Stimulated activated naive CD8-positive, alpha-beta T cell treated with anti-CD3 and anti-CD28 coated beads, Interleukin-15, Interleukin-2, amounts not matched to agents 100 ng/mL and 50 ng/mL, for 24 hours (primary cell): ENCODE results near the gene ZBTB38.

Source experiments
- H3K27ac Mint-ChIP-seq: one replicate; pipeline ENCODE4 v1.8.0; 2021; ENCODE audit warnings: mild to moderate bottlenecking, mixed read lengths
- H3K27me3 Mint-ChIP-seq: one replicate; pipeline ENCODE4 v1.8.0; 2021; ENCODE audit warnings: mixed read lengths
- H3K36me3 Mint-ChIP-seq: one replicate; pipeline ENCODE4 v1.8.0; 2021; ENCODE audit warnings: low read depth, mixed read lengths
- H3K4me1 Mint-ChIP-seq: one replicate; pipeline ENCODE4 v1.8.0; 2021; ENCODE audit warnings: low read depth, mixed read lengths
- H3K4me3 Mint-ChIP-seq: one replicate; pipeline ENCODE4 v1.8.0; 2021; ENCODE audit warnings: mild to moderate bottlenecking, mixed read lengths
- H3K9me3 Mint-ChIP-seq: one replicate; pipeline ENCODE4 v1.8.0; 2021; ENCODE audit warnings: mixed read lengths

The ZBTB38 gene

GRCh38 chr3:141368062-141368924 lies at the start of gene ZBTB38:
TSS of gene ZBTB38 (plus strand) at chr3:141368504. CDS start at chr3:141442389, 73,885 bp downstream.
- H3K9me3 Mint-ChIP-seq: no peaks in the 10 kb centered on the region
- H3K4me1 Mint-ChIP-seq: peaks cover 40% of the 10 kb centered on the region
- peak within 1 kb of the TSS; percentile 26 for H3K27ac Mint-ChIP-seq
- no peaks in the 10 kb centered on the region for H3K36me3 Mint-ChIP-seq
- peak within 1 kb of the TSS; percentile 21 for H3K4me3 Mint-ChIP-seq
- H3K27me3 Mint-ChIP-seq: no peaks in the 10 kb centered on the region

- no peak overlapping the region for H3K4me3 Mint-ChIP-seq
These were observed 47.8 kb upstream of the ZBTB38 start for GRCh38 chr3:141320399-141321108.

GRCh38 chr3:141321109-141321497 lies 47.2 kb upstream of the ZBTB38 start:
- Mint-ChIP-seq H3K4me1 (peaks cover 21% of the 10 kb centered on the region), H3K9me3 (peaks cover 15% of the 10 kb centered on the region), H3K27ac (peak overlapping the region; percentile 18), H3K27me3 (no peaks in the 10 kb centered on the region), H3K4me3 (no peak overlapping the region), H3K36me3 (no peaks in the 10 kb centered on the region)

More at GRCh38 chr3:141320399-141321108, 47.8 kb upstream of the ZBTB38 start:
- Mint-ChIP-seq H3K36me3 (no peaks in the 10 kb centered on the region), H3K27me3 (no peaks in the 10 kb centered on the region), H3K27ac (peak overlapping the region; percentile 61), H3K4me1 (peaks cover 19% of the 10 kb centered on the region), H3K9me3 (peaks cover 15% of the 10 kb centered on the region)

- H3K9me3 Mint-ChIP-seq: peaks cover 10% of the 10 kb centered on the region
- no peak overlapping the region for H3K4me3 Mint-ChIP-seq
- H3K4me1 Mint-ChIP-seq: peaks cover 35% of the 10 kb centered on the region
- H3K36me3 Mint-ChIP-seq: no peaks in the 10 kb centered on the region
- H3K27me3 Mint-ChIP-seq: no peaks in the 10 kb centered on the region
- no peak overlapping the region for H3K27ac Mint-ChIP-seq
These were observed 44.2 kb upstream of the ZBTB38 start for GRCh38 chr3:141323936-141324704.

- no peaks in the 10 kb centered on the region for H3K9me3 Mint-ChIP-seq
- no peak overlapping the region for H3K4me3 Mint-ChIP-seq
- no peak overlapping the region for H3K27ac Mint-ChIP-seq
- peaks cover 20% of the 10 kb centered on the region for H3K4me1 Mint-ChIP-seq
- no peaks in the 10 kb centered on the region for H3K36me3 Mint-ChIP-seq
- H3K27me3 Mint-ChIP-seq: no peaks in the 10 kb centered on the region
These were observed 42.2 kb upstream of the ZBTB38 start for GRCh38 chr3:141326123-141326522.

- Mint-ChIP-seq H3K36me3 (no peaks in the 10 kb centered on the region), H3K4me3 (no peak overlapping the region), H3K27me3 (no peaks in the 10 kb centered on the region), H3K9me3 (no peaks in the 10 kb centered on the region), H3K4me1 (peaks cover 16% of the 10 kb centered on the region), H3K27ac (no peak overlapping the region)
These were observed 41.7 kb upstream of the ZBTB38 start for GRCh38 chr3:141326626-141327025.

GRCh38 chr3:141328286-141329166 lies 39.8 kb upstream of the ZBTB38 start:
- no peaks in the 10 kb centered on the region for H3K27me3 Mint-ChIP-seq
- no peaks in the 10 kb centered on the region for H3K9me3 Mint-ChIP-seq
- no peak overlapping the region for H3K27ac Mint-ChIP-seq
- H3K4me1 Mint-ChIP-seq: peaks cover 16% of the 10 kb centered on the region
- no peaks in the 10 kb centered on the region for H3K36me3 Mint-ChIP-seq
- H3K4me3 Mint-ChIP-seq: no peak overlapping the region

GRCh38 chr3:141330235-141330634 lies 38.1 kb upstream of the ZBTB38 start:
- H3K9me3 Mint-ChIP-seq: no peaks in the 10 kb centered on the region
- no peaks in the 10 kb centered on the region for H3K36me3 Mint-ChIP-seq
- peaks cover 16% of the 10 kb centered on the region for H3K4me1 Mint-ChIP-seq
- no peak overlapping the region for H3K27ac Mint-ChIP-seq
- no peak overlapping the region for H3K4me3 Mint-ChIP-seq
- peaks cover 3% of the 10 kb centered on the region for H3K27me3 Mint-ChIP-seq

GRCh38 chr3:141330718-141331376 lies 37.5 kb upstream of the ZBTB38 start:
- peaks cover 3% of the 10 kb centered on the region for H3K27me3 Mint-ChIP-seq
- no peaks in the 10 kb centered on the region for H3K9me3 Mint-ChIP-seq
- no peak overlapping the region for H3K4me3 Mint-ChIP-seq
- peaks cover 16% of the 10 kb centered on the region for H3K4me1 Mint-ChIP-seq
- H3K36me3 Mint-ChIP-seq: no peaks in the 10 kb centered on the region
- H3K27ac Mint-ChIP-seq: no peak overlapping the region

GRCh38 chr3:141331377-141332318 lies 36.7 kb upstream of the ZBTB38 start:
- Mint-ChIP-seq H3K4me1 (peaks cover 12% of the 10 kb centered on the region), H3K9me3 (no peaks in the 10 kb centered on the region), H3K36me3 (no peaks in the 10 kb centered on the region), H3K4me3 (no peak overlapping the region), H3K27ac (no peak overlapping the region), H3K27me3 (peaks cover 3% of the 10 kb centered on the region)

- Mint-ChIP-seq H3K36me3 (no peaks in the 10 kb centered on the region), H3K27ac (no peak overlapping the region), H3K4me3 (no peak overlapping the region), H3K27me3 (peaks cover 3% of the 10 kb centered on the region), H3K9me3 (no peaks in the 10 kb centered on the region), H3K4me1 (peaks cover 12% of the 10 kb centered on the region)
These were observed 35.9 kb upstream of the ZBTB38 start for GRCh38 chr3:141332416-141332815.

GRCh38 chr3:141333836-141334626 lies 34.3 kb upstream of the ZBTB38 start:
- H3K27ac Mint-ChIP-seq: no peak overlapping the region
- no peaks in the 10 kb centered on the region for H3K36me3 Mint-ChIP-seq
- peaks cover 3% of the 10 kb centered on the region for H3K27me3 Mint-ChIP-seq
- H3K9me3 Mint-ChIP-seq: no peaks in the 10 kb centered on the region
- peaks cover under 1% of the 10 kb centered on the region for H3K4me1 Mint-ChIP-seq
- H3K4me3 Mint-ChIP-seq: no peak overlapping the region
